HEK293 (cell line): ENCODE measurements around the gene RIN1.

Experiments used
- BCL11A ChIP-seq: fragments of 450-650 bp; formaldehyde crosslinking; IDR thresholded peaks from 2 replicates; pipeline ENCODE4 v1.5.1; 2016; ENCODE audit warnings: low read depth, missing biosample characterization, missing genetic modification characterization
- GLIS2 ChIP-seq: fragments of 450-650 bp; formaldehyde crosslinking; IDR thresholded peaks from 2 replicates; pipeline ENCODE4 v1.5.1; 2016; ENCODE audit warnings: missing biosample characterization, missing genetic modification characterization
- KLF9 ChIP-seq: fragments of 450-650 bp; formaldehyde crosslinking; IDR thresholded peaks from 2 replicates; pipeline ENCODE4 v1.5.1; 2016; ENCODE audit warnings: missing biosample characterization, missing genetic modification characterization, low read depth
- SALL2 ChIP-seq: fragments of 450-650 bp; formaldehyde crosslinking; IDR thresholded peaks from 2 replicates; pipeline ENCODE4 v1.5.0; 2017; ENCODE audit warnings: missing biosample characterization, mild to moderate bottlenecking, missing genetic modification characterization, borderline replicate concordance
- SP3 ChIP-seq: fragments of 450-650 bp; formaldehyde crosslinking; IDR thresholded peaks from 2 replicates; pipeline ENCODE4 v1.5.1; 2016; ENCODE audit warnings: missing biosample characterization, missing genetic modification characterization
- SP7 ChIP-seq: fragments of 450-650 bp; formaldehyde crosslinking; IDR thresholded peaks from 2 replicates; pipeline ENCODE4 v1.5.1; 2016; ENCODE audit warnings: missing biosample characterization, missing genetic modification characterization
- YY2 ChIP-seq: fragments of 450-650 bp; formaldehyde crosslinking; IDR thresholded peaks from 2 replicates; pipeline ENCODE4 v1.5.1; 2016; ENCODE audit warnings: missing biosample characterization, missing genetic modification characterization
- ZBTB17 ChIP-seq: fragments of 450-650 bp; formaldehyde crosslinking; IDR thresholded peaks from 2 replicates; pipeline ENCODE4 v1.5.1; 2016; ENCODE audit warnings: missing biosample characterization, missing genetic modification characterization
- ZBTB7A ChIP-seq: fragments of 450-650 bp; formaldehyde crosslinking; IDR thresholded peaks from 2 replicates; pipeline ENCODE4 v1.5.1; 2016; ENCODE audit warnings: low read depth, missing biosample characterization, missing genetic modification characterization
- ZFHX2 ChIP-seq: fragments of 450-650 bp; formaldehyde crosslinking; conservative IDR thresholded peaks from 2 replicates; pipeline ENCODE4 v1.5.1; 2016; ENCODE audit warnings: missing biosample characterization, missing genetic modification characterization
- ZFP41 ChIP-seq: fragments of 450-650 bp; formaldehyde crosslinking; IDR thresholded peaks from 2 replicates; pipeline ENCODE4 v1.5.1; 2016; ENCODE audit warnings: missing biosample characterization, missing genetic modification characterization, borderline replicate concordance
- ZNF10 ChIP-seq: fragments of 450-650 bp; formaldehyde crosslinking; IDR thresholded peaks from 2 replicates; pipeline ENCODE4 v1.5.1; 2017; ENCODE audit warnings: missing biosample characterization, missing genetic modification characterization
- ZNF121 ChIP-seq: fragments of 450-650 bp; formaldehyde crosslinking; IDR thresholded peaks from 2 replicates; pipeline ENCODE4 v1.5.1; 2016; ENCODE audit warnings: missing biosample characterization, missing genetic modification characterization
- ZNF132 ChIP-seq: fragments of 450-650 bp; formaldehyde crosslinking; IDR thresholded peaks from 2 replicates; pipeline ENCODE4 v1.5.1; 2017; ENCODE audit warnings: missing biosample characterization, missing genetic modification characterization, borderline replicate concordance
- ZNF2 ChIP-seq: fragments of 450-650 bp; formaldehyde crosslinking; IDR thresholded peaks from 2 replicates; pipeline ENCODE4 v1.5.1; 2016; ENCODE audit warnings: missing biosample characterization, missing genetic modification characterization
- ZNF239 ChIP-seq: fragments of 450-650 bp; formaldehyde crosslinking; IDR thresholded peaks from 2 replicates; pipeline ENCODE4 v1.5.1; 2016; ENCODE audit warnings: missing biosample characterization, missing genetic modification characterization
- ZNF274 ChIP-seq, 2 experiments: fragments of 200-500 bp in 1 of 2; fragments of 450-650 bp in 1 of 2; sonication (Bioruptor generic) in 1 of 2; formaldehyde crosslinking in 1 of 2; IDR thresholded peaks; 2 replicates each; pipeline versions ENCODE4 v1.5.1 to v1.6.1; 2014 to 2016; ENCODE audit warnings: borderline replicate concordance in 1 of 2, inconsistent platforms in 1 of 2, low read length in 1 of 2, missing biosample characterization in 1 of 2, missing genetic modification characterization in 1 of 2
- ZNF473 ChIP-seq: fragments of 450-650 bp; formaldehyde crosslinking; IDR thresholded peaks from 2 replicates; pipeline ENCODE4 v1.5.1; 2017; ENCODE audit warnings: missing biosample characterization, missing genetic modification characterization
- ZNF48 ChIP-seq: fragments of 450-650 bp; formaldehyde crosslinking; IDR thresholded peaks from 2 replicates; pipeline ENCODE4 v1.5.1; 2016; ENCODE audit warnings: missing biosample characterization, missing genetic modification characterization
- ZNF514 ChIP-seq: fragments of 450-650 bp; formaldehyde crosslinking; IDR thresholded peaks from 2 replicates; pipeline ENCODE4 v1.5.1; 2016; ENCODE audit warnings: missing biosample characterization, missing genetic modification characterization
- ZNF530 ChIP-seq: fragments of 450-650 bp; formaldehyde crosslinking; IDR thresholded peaks from 2 replicates; pipeline ENCODE4 v1.5.1; 2016; ENCODE audit warnings: low read depth, missing biosample characterization, missing genetic modification characterization
- ZNF610 ChIP-seq: fragments of 450-650 bp; formaldehyde crosslinking; IDR thresholded peaks from 2 replicates; pipeline ENCODE4 v1.5.1; 2016; ENCODE audit warnings: missing biosample characterization, missing genetic modification characterization, borderline replicate concordance
- ZNF654 ChIP-seq: fragments of 450-650 bp; formaldehyde crosslinking; IDR thresholded peaks from 2 replicates; pipeline ENCODE4 v1.5.1; 2016; ENCODE audit warnings: low read depth, missing biosample characterization, missing genetic modification characterization
- ZNF664 ChIP-seq: fragments of 450-650 bp; formaldehyde crosslinking; IDR thresholded peaks from 2 replicates; pipeline ENCODE4 v1.5.1; 2016; ENCODE audit warnings: missing biosample characterization, missing genetic modification characterization
- ZNF747 ChIP-seq: fragments of 450-650 bp; formaldehyde crosslinking; IDR thresholded peaks from 2 replicates; pipeline ENCODE4 v1.5.1; 2016; ENCODE audit warnings: missing biosample characterization, missing genetic modification characterization
- TF ChIP-seq, protein P1 (sequence below): fragments of 450-650 bp; formaldehyde crosslinking; IDR thresholded peaks from 2 replicates; pipeline ENCODE4 v1.5.1; 2017; ENCODE audit warnings: missing biosample characterization, missing genetic modification characterization
- TF ChIP-seq, protein P2 (sequence below): fragments of 450-650 bp; formaldehyde crosslinking; IDR thresholded peaks from 2 replicates; pipeline ENCODE4 v1.5.1; 2016; ENCODE audit warnings: missing biosample characterization, missing genetic modification characterization, borderline replicate concordance
- TF ChIP-seq, protein P3 (sequence below): fragments of 450-650 bp; formaldehyde crosslinking; IDR thresholded peaks from 2 replicates; pipeline ENCODE4 v1.5.1; 2016; ENCODE audit warnings: missing biosample characterization, missing genetic modification characterization
- TF ChIP-seq, protein P4 (sequence below): fragments of 450-650 bp; formaldehyde crosslinking; optimal IDR thresholded peaks from 2 replicates; pipeline ENCODE3; 2016; ENCODE audit warnings: missing biosample characterization, mild to moderate bottlenecking, missing genetic modification characterization
- TF ChIP-seq, protein P5 (sequence below): fragments of 450-650 bp; formaldehyde crosslinking; IDR thresholded peaks from 2 replicates; pipeline ENCODE4 v1.5.1; 2016; ENCODE audit warnings: missing biosample characterization, missing genetic modification characterization
- TF ChIP-seq, protein P6 (sequence below): fragments of 450-650 bp; formaldehyde crosslinking; IDR thresholded peaks from 2 replicates; pipeline ENCODE4 v1.5.1; 2016; ENCODE audit warnings: missing biosample characterization, missing genetic modification characterization

Gene RIN1

DNA sequence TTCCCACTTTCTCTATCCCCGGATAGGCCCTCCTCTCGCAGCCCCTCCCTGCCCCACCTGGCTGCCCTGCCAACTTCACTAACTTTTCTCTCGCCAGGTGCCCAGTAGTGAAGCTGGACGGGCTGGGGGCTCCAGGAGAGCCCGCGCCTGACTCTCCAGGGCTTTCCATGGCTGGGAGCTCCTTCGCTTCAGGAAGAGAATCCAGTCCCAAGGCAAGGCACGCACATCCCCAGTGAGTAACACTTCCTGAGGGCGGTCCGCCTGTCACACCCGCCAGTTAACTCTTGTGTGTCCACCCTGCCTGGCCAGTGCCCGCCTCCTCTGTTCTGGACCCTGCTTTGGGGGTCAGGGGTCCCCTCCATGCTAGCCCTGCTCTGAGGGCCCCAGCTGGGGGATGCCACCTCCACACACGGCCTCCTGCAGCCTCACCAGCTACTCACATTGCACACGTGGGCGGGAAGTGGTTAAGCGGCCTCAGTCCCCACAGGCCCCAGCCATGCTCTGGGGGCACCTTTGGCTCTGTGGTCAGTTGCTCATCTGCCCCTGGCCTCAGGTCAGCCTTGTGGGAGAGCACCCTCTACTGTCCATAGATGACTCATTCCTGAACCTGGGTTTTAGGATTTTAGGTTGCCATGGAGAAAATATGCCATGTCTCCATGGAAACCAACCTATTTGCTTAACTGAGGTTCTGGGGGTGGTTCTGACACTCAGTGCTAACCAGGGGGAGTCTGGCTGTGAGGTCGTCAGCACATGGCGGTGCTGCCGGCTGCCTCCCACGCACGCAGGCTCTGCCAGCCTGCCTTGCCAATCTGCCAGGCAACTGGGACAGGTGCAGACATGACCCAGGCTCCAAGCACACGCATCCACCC lies at the start of gene RIN1 (continued):
- TF ChIP-seq SALL2 = no peak
- TF ChIP-seq ZFHX2 (tag by site-specific recombination) = peak; percentile 88
- TF ChIP-seq ZNF10 (tag by site-specific recombination) = no peak
- TF ChIP-seq, protein P1, sequence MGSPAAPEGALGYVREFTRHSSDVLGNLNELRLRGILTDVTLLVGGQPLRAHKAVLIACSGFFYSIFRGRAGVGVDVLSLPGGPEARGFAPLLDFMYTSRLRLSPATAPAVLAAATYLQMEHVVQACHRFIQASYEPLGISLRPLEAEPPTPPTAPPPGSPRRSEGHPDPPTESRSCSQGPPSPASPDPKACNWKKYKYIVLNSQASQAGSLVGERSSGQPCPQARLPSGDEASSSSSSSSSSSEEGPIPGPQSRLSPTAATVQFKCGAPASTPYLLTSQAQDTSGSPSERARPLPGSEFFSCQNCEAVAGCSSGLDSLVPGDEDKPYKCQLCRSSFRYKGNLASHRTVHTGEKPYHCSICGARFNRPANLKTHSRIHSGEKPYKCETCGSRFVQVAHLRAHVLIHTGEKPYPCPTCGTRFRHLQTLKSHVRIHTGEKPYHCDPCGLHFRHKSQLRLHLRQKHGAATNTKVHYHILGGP (tag by site-specific recombination) = no peak
- TF ChIP-seq, protein P2, sequence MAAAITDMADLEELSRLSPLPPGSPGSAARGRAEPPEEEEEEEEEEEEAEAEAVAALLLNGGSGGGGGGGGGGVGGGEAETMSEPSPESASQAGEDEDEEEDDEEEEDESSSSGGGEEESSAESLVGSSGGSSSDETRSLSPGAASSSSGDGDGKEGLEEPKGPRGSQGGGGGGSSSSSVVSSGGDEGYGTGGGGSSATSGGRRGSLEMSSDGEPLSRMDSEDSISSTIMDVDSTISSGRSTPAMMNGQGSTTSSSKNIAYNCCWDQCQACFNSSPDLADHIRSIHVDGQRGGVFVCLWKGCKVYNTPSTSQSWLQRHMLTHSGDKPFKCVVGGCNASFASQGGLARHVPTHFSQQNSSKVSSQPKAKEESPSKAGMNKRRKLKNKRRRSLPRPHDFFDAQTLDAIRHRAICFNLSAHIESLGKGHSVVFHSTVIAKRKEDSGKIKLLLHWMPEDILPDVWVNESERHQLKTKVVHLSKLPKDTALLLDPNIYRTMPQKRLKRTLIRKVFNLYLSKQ (tag by site-specific recombination) = no peak
- no peak for TF ChIP-seq ZNF610 (tag by site-specific recombination)
- TF ChIP-seq, protein P3, sequence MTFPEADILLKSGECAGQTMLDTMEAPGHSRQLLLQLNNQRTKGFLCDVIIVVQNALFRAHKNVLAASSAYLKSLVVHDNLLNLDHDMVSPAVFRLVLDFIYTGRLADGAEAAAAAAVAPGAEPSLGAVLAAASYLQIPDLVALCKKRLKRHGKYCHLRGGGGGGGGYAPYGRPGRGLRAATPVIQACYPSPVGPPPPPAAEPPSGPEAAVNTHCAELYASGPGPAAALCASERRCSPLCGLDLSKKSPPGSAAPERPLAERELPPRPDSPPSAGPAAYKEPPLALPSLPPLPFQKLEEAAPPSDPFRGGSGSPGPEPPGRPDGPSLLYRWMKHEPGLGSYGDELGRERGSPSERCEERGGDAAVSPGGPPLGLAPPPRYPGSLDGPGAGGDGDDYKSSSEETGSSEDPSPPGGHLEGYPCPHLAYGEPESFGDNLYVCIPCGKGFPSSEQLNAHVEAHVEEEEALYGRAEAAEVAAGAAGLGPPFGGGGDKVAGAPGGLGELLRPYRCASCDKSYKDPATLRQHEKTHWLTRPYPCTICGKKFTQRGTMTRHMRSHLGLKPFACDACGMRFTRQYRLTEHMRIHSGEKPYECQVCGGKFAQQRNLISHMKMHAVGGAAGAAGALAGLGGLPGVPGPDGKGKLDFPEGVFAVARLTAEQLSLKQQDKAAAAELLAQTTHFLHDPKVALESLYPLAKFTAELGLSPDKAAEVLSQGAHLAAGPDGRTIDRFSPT (tag by site-specific recombination) = peak; percentile 37; the same call in 1 of the 2 replicates
- no peak for TF ChIP-seq ZNF274 (IDR thresholded peaks at IDR 0.05; ENCODE audit: low read length)
- no peak for TF ChIP-seq ZNF274 (tag by site-specific recombination; IDR thresholded peaks at IDR 0.05; ENCODE audit: borderline replicate concordance)
- peak; percentile 27; the same call in 1 of the 2 replicates for TF ChIP-seq KLF9 (tag by site-specific recombination)
- TF ChIP-seq ZBTB17 (tag by site-specific recombination) = no peak
- no peak for TF ChIP-seq ZNF530 (tag by site-specific recombination)
- TF ChIP-seq, protein P4, sequence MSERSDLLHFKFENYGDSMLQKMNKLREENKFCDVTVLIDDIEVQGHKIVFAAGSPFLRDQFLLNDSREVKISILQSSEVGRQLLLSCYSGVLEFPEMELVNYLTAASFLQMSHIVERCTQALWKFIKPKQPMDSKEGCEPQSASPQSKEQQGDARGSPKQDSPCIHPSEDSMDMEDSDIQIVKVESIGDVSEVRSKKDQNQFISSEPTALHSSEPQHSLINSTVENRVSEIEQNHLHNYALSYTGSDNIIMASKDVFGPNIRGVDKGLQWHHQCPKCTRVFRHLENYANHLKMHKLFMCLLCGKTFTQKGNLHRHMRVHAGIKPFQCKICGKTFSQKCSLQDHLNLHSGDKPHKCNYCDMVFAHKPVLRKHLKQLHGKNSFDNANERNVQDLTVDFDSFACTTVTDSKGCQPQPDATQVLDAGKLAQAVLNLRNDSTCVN (tag by site-specific recombination) = no peak
- TF ChIP-seq ZNF121 (tag by site-specific recombination) = no peak
- TF ChIP-seq GLIS2 (tag by site-specific recombination) = peak; percentile 41; the same call in 1 of the 2 replicates
- no peak for TF ChIP-seq ZNF239
- no peak for TF ChIP-seq YY2 (tag by site-specific recombination)
- no peak for TF ChIP-seq ZBTB7A (tag by site-specific recombination)
- TF ChIP-seq SP3 (tag by site-specific recombination) = no peak
- TF ChIP-seq ZNF664 (tag by site-specific recombination) = no peak
- TF ChIP-seq ZNF473 = no peak
- TF ChIP-seq ZNF747 (tag by site-specific recombination) = no peak
- no peak for TF ChIP-seq ZNF2 (tag by site-specific recombination)
- peak; percentile 19; the same call in 1 of the 2 replicates for TF ChIP-seq ZNF654 (tag by site-specific recombination)
- no peak for TF ChIP-seq ZNF514
- TF ChIP-seq ZNF48 (tag by site-specific recombination) = no peak
- no peak for TF ChIP-seq ZFP41 (tag by site-specific recombination)
- no peak for TF ChIP-seq ZNF132 (tag by site-specific recombination)
- no peak for TF ChIP-seq BCL11A (tag by site-specific recombination)
- TF ChIP-seq, protein P5, sequence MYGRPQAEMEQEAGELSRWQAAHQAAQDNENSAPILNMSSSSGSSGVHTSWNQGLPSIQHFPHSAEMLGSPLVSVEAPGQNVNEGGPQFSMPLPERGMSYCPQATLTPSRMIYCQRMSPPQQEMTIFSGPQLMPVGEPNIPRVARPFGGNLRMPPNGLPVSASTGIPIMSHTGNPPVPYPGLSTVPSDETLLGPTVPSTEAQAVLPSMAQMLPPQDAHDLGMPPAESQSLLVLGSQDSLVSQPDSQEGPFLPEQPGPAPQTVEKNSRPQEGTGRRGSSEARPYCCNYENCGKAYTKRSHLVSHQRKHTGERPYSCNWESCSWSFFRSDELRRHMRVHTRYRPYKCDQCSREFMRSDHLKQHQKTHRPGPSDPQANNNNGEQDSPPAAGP (tag by site-specific recombination) = 0 out of 2 replicates have a peak, but pooled peaks have one; percentile 15
- TF ChIP-seq, protein P6, sequence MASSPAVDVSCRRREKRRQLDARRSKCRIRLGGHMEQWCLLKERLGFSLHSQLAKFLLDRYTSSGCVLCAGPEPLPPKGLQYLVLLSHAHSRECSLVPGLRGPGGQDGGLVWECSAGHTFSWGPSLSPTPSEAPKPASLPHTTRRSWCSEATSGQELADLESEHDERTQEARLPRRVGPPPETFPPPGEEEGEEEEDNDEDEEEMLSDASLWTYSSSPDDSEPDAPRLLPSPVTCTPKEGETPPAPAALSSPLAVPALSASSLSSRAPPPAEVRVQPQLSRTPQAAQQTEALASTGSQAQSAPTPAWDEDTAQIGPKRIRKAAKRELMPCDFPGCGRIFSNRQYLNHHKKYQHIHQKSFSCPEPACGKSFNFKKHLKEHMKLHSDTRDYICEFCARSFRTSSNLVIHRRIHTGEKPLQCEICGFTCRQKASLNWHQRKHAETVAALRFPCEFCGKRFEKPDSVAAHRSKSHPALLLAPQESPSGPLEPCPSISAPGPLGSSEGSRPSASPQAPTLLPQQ (tag by site-specific recombination) = no peak
- TF ChIP-seq SP7 (tag by site-specific recombination) = no peak
